HEK293 (cell line): ENCODE measurements around the gene KCNB1.

Experiments used
- CTCF ChIP-seq: fragments of 450-650 bp; formaldehyde crosslinking; IDR thresholded peaks from 2 replicates; pipeline ENCODE4 v1.5.1; 2016; ENCODE audit warnings: missing biosample characterization, missing genetic modification characterization
- GLIS2 ChIP-seq: fragments of 450-650 bp; formaldehyde crosslinking; IDR thresholded peaks from 2 replicates; pipeline ENCODE4 v1.5.1; 2016; ENCODE audit warnings: missing biosample characterization, missing genetic modification characterization
- REST ChIP-seq: fragments of 450-650 bp; formaldehyde crosslinking; IDR thresholded peaks from 2 replicates; pipeline ENCODE4 v1.5.1; 2016; ENCODE audit warnings: missing biosample characterization, missing genetic modification characterization
- YY1 ChIP-seq: fragments of 450-650 bp; formaldehyde crosslinking; IDR thresholded peaks from 2 replicates; pipeline ENCODE4 v1.5.1; 2018; ENCODE audit warnings: missing biosample characterization, missing genetic modification characterization
- ZBTB21 ChIP-seq: fragments of 450-650 bp; formaldehyde crosslinking; IDR thresholded peaks from 2 replicates; pipeline ENCODE4 v1.5.1; 2017; ENCODE audit warnings: missing biosample characterization, missing genetic modification characterization
- ZBTB44 ChIP-seq: fragments of 450-650 bp; IDR thresholded peaks from 2 replicates; pipeline ENCODE4 v1.5.1; 2018; ENCODE audit warnings: missing biosample characterization, mild to moderate bottlenecking, missing genetic modification characterization
- ZEB2 ChIP-seq: fragments of 450-650 bp; formaldehyde crosslinking; IDR thresholded peaks from 2 replicates; pipeline ENCODE4 v1.5.1; 2016; ENCODE audit warnings: missing biosample characterization, missing genetic modification characterization
- ZNF138 ChIP-seq: fragments of 450-650 bp; formaldehyde crosslinking; IDR thresholded peaks from 2 replicates; pipeline ENCODE4 v1.5.1; 2016; ENCODE audit warnings: missing biosample characterization, missing genetic modification characterization, borderline replicate concordance
- ZNF175 ChIP-seq: fragments of 450-650 bp; formaldehyde crosslinking; IDR thresholded peaks from 2 replicates; pipeline ENCODE4 v1.5.1; 2016; ENCODE audit warnings: missing biosample characterization, missing genetic modification characterization
- ZNF571 ChIP-seq: fragments of 450-650 bp; formaldehyde crosslinking; IDR thresholded peaks from 2 replicates; pipeline ENCODE4 v1.5.0; 2017; ENCODE audit warnings: missing biosample characterization, missing genetic modification characterization
- ZNF707 ChIP-seq: fragments of 450-650 bp; formaldehyde crosslinking; IDR thresholded peaks from 2 replicates; pipeline ENCODE4 v1.5.1; 2016; ENCODE audit warnings: missing biosample characterization, missing genetic modification characterization
- ZNF768 ChIP-seq: fragments of 450-650 bp; formaldehyde crosslinking; IDR thresholded peaks from 2 replicates; pipeline ENCODE4 v1.5.1; 2018; ENCODE audit warnings: missing biosample characterization, mild to moderate bottlenecking, missing genetic modification characterization
- ZNF785 ChIP-seq: fragments of 450-650 bp; formaldehyde crosslinking; IDR thresholded peaks from 2 replicates; pipeline ENCODE4 v1.5.1; 2016; ENCODE audit warnings: missing biosample characterization, missing genetic modification characterization

- no peak for TF ChIP-seq REST (tag by site-specific recombination)
- no peak for TF ChIP-seq CTCF (tag by site-specific recombination)
- no peak for TF ChIP-seq ZBTB21
- no peak for TF ChIP-seq ZNF571 (tag by site-specific recombination)
- TF ChIP-seq ZNF707 (tag by site-specific recombination) = no peak
- no peak for TF ChIP-seq YY1
- no peak for TF ChIP-seq GLIS2 (tag by site-specific recombination)
- TF ChIP-seq ZBTB44 (tag by site-specific recombination) = no peak
- TF ChIP-seq ZEB2 (tag by site-specific recombination) = no peak
- no peak for TF ChIP-seq ZNF138 (tag by site-specific recombination)
- no peak for TF ChIP-seq ZNF785 (tag by site-specific recombination)
- no peak for TF ChIP-seq ZNF175 (tag by site-specific recombination)
- TF ChIP-seq ZNF768 (tag by site-specific recombination) = no peak
These were observed 145.7 kb downstream of the KCNB1 start for GRCh38 chr20:49336786-49337185.
